AG10803 (cell line): ENCODE data around the gene ARHGAP42.

Experiments
- DNase-seq: peaks from one replicate; pipeline ENCODE4 v3.0.0; 2010; ENCODE audit warnings: low read depth
- H3K4me3 ChIP-seq: 2 replicates; pipeline ENCODE4 v1.5.1; 2011; ENCODE audit warnings: mild to moderate bottlenecking, low read length, control low read depth
- CTCF ChIP-seq: conservative IDR thresholded peaks from 2 replicates; pipeline ENCODE4 v1.5.1; 2011; ENCODE audit warnings: mild to moderate bottlenecking, low read length, control low read depth, inconsistent platforms

ARHGAP42 gene

GRCh38 chr11:100788561-100789295 lies 101.6 kb downstream of the ARHGAP42 start:
- H3K4me3 ChIP-seq, result no peak overlapping the region
- TF ChIP-seq CTCF, result no peak
- DNase-seq, result no peak

- no peak for TF ChIP-seq CTCF
- H3K4me3 ChIP-seq, result no peak overlapping the region
- no peak for DNase-seq
These were observed 102.4 kb downstream of the ARHGAP42 start for GRCh38 chr11:100789500-100789899.

- DNase-seq, result no peak
- TF ChIP-seq CTCF, result no peak
- H3K4me3 ChIP-seq, result no peak overlapping the region
These were observed 103.0 kb downstream of the ARHGAP42 start for GRCh38 chr11:100790073-100790472.

- DNase-seq, result no peak
- TF ChIP-seq CTCF, result no peak
- H3K4me3 ChIP-seq, result no peak overlapping the region
These were observed 104.0 kb downstream of the ARHGAP42 start for GRCh38 chr11:100791103-100791502.

GRCh38 chr11:100791860-100792259 lies 104.8 kb downstream of the ARHGAP42 start:
- no peak overlapping the region for H3K4me3 ChIP-seq
- no peak for TF ChIP-seq CTCF
- DNase-seq, result no peak

- DNase-seq, result no peak
- no peak for TF ChIP-seq CTCF
These were observed 106.4 kb downstream of the ARHGAP42 start for GRCh38 chr11:100793525-100793924.

GRCh38 chr11:100794446-100794845 lies 107.4 kb downstream of the ARHGAP42 start:
- no peak for DNase-seq
- TF ChIP-seq CTCF, result no peak
- no peak overlapping the region for H3K4me3 ChIP-seq

More at GRCh38 chr11:100793525-100793924, 106.4 kb downstream of the ARHGAP42 start:
- H3K4me3 ChIP-seq, result no peak overlapping the region
